Measurements from ENCODE around the gene CHCHD10. TPM values are rescaled to one million over a fixed set of nuclear protein-coding genes. Genes with fewer than 3 reads are reported as not detected.
A peak's percentile ranks its signal among the peaks of the same experiment; 100 is the strongest.

CHCHD10 gene
- total and polyA plus RNA-seq, 2 of the 8 experiments (the other 6 are each of a cell fraction or from before 2014, with no cell fraction given): 58.3 to 94.5 TPM

GRCh38 chr22:23774922-23775436 is 7.2 kb upstream of the CHCHD10 start:
- Histone ChIP-seq H3K9me3 (ENCODE audit: insufficient read depth in 2 of 2, low read depth in 1 of 2, low read length in 1 of 2) (no peaks in the 10 kb centered on the region), H3K9ac (replicated peaks in 1 of 4; ENCODE audit: extremely low read depth in 1 of 4, low read depth in 3 of 4, low read length in 3 of 4) (no peak overlapping the region), H2BK12ac (ENCODE audit: low read depth, low read length) (no peak overlapping the region), H4K91ac (replicated peaks; ENCODE audit: insufficient read length, low read length) (no peak overlapping the region), H2BK15ac (ENCODE audit: low read length) (no peak overlapping the region), H3K4me3 (ENCODE audit: extremely low read depth in 1 of 4, insufficient read depth in 2 of 4, low read depth in 3 of 4, low read length in 4 of 4) (no peak overlapping the region), H2BK120ac (replicated peaks; ENCODE audit: low read depth, low read length) (no peak overlapping the region), H3K79me1 (ENCODE audit: low read depth, low read length) (no peaks in the 10 kb centered on the region), H3K56ac (replicated peaks; ENCODE audit: insufficient read length, low read depth, low read length) (no peak overlapping the region), H3K18ac (ENCODE audit: extremely low read depth, low read length) (no peak overlapping the region; the same call in 1 of the 2 replicates), H4K5ac (ENCODE audit: insufficient read length, low read depth, low read length) (no peak overlapping the region), H3K27me3 (replicated peaks in 1 of 4; ENCODE audit: control insufficient read depth in 3 of 4, extremely low read depth in 1 of 4, insufficient read depth in 3 of 4, low read length in 3 of 4) (peaks cover 0 to 20% (median 14%) of the 10 kb centered on the region in 4 experiments; a peak in 5 of 7 replicates), H3K14ac (ENCODE audit: insufficient read length) (no peak overlapping the region), H4K20me1 (replicated peaks in 1 of 2; ENCODE audit: control insufficient read depth in 1 of 2, insufficient read depth in 2 of 2, low read length in 2 of 2) (peaks cover 2 to 4% of the 10 kb centered on the region in 2 experiments), H3K23me2 (ENCODE audit: low read depth, low read length) (peaks cover 11% of the 10 kb centered on the region; the same call in 1 of the 2 replicates), H2BK20ac (ENCODE audit: low read length) (no peak overlapping the region), H4K8ac (ENCODE audit: extremely low read depth, insufficient read depth, low read length) (no peak overlapping the region), H3K36me3 (ENCODE audit: control insufficient read depth in 2 of 4, insufficient read depth in 4 of 4, low read length in 3 of 4) (no peaks in the 10 kb centered on the region), H2BK5ac (ENCODE audit: low read depth, low read length) (no peak overlapping the region; the same call in 1 of the 2 replicates), H2AFZ (ENCODE audit: low read length) (no peak overlapping the region), H3K27ac (ENCODE audit: low read depth, low read length) (no peak overlapping the region), H3K23ac (ENCODE audit: insufficient read length) (no peak overlapping the region), H2AK5ac (ENCODE audit: low read depth, low read length) (no peak overlapping the region), H3K4me2 (ENCODE audit: insufficient read depth in 1 of 2, low read depth in 2 of 2, low read length in 2 of 2) (no peak overlapping the region), H3K4ac (replicated peaks; ENCODE audit: insufficient read length, low read depth, low read length) (no peak overlapping the region), H3K4me1 (replicated peaks in 1 of 4; ENCODE audit: control insufficient read depth in 3 of 4, insufficient read depth in 4 of 4, low read length in 3 of 4) (peaks cover 0 to 14% (median 5%) of the 10 kb centered on the region in 4 experiments; a peak in 3 of 7 replicates), H3K79me2 (ENCODE audit: control insufficient read depth in 1 of 2, insufficient read depth in 2 of 2, low read length in 2 of 2) (no peaks in the 10 kb centered on the region)
- FAIRE-seq (no peak), DNase-seq (ENCODE audit: low read depth in 1 of 2, low spot score in 2 of 2) (no peak)
- TF ChIP-seq, protein P1, sequence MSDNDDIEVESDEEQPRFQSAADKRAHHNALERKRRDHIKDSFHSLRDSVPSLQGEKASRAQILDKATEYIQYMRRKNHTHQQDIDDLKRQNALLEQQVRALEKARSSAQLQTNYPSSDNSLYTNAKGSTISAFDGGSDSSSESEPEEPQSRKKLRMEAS (IDR thresholded peaks at IDR 0.05): no peak
- no peak for TF ChIP-seq CBX8 (IDR thresholded peaks at IDR 0.05; ENCODE audit: borderline replicate concordance, low read depth, low read length)
- no peak for TF ChIP-seq POLR2AphosphoS5 (IDR thresholded peaks at IDR 0.05; ENCODE audit: low read depth, low read length)
- no peak for TF ChIP-seq JUND (IDR thresholded peaks at IDR 0.05; ENCODE audit: low read length)
- TF ChIP-seq KDM4A (IDR thresholded peaks at IDR 0.05; ENCODE audit: low read depth, low read length, severe bottlenecking): no peak
- TF ChIP-seq KDM5A (IDR thresholded peaks at IDR 0.05; ENCODE audit: low read length): no peak
- TF ChIP-seq KDM1A (IDR thresholded peaks at IDR 0.05; ENCODE audit: borderline replicate concordance, low read length): peak; percentile 25; the same call in 1 of the 2 replicates
- WGBS, 2 experiments (ENCODE audit: extremely low coverage in 1 of 2, insufficient coverage in 1 of 2, insufficient read length in 1 of 2, insufficient replicate concordance in 2 of 2, low coverage in 1 of 2, low lambda C conversion rate in 2 of 2, missing lambda C conversion rate in 1 of 2): 90% methylated on average over 2 of the region's 2 CpGs; no CpG with 5 or more reads in 1 of the 2 experiments
- ChIA-PET CTCF (ENCODE audit: partially characterized antibody) (interaction anchor here (0.8 to 5.8 kb wide), 5 partner anchors 10 to 75 kb away, joined by 4 to 42 read pairs (median 8); partner anchors contain the start of gene SMARCB1), POLR2A (ENCODE audit: partially characterized antibody) (interaction anchor here (1.2 to 5.7 kb wide), 4 partner anchors 10 to 119 kb away, joined by 3 to 45 read pairs (median 5); partner anchors contain the start of genes MIF and SMARCB1)
